ENCODE results near the gene AAMP. TPM values are rescaled to one million over a fixed set of nuclear protein-coding genes. Genes with fewer than 3 reads are reported as not detected.

AAMP gene
- total and polyA plus RNA-seq, 2 donors (not counting 3 experiments of a cell fraction or from before 2014, with no cell fraction given): 69.3 to 84.4 TPM

DNA sequence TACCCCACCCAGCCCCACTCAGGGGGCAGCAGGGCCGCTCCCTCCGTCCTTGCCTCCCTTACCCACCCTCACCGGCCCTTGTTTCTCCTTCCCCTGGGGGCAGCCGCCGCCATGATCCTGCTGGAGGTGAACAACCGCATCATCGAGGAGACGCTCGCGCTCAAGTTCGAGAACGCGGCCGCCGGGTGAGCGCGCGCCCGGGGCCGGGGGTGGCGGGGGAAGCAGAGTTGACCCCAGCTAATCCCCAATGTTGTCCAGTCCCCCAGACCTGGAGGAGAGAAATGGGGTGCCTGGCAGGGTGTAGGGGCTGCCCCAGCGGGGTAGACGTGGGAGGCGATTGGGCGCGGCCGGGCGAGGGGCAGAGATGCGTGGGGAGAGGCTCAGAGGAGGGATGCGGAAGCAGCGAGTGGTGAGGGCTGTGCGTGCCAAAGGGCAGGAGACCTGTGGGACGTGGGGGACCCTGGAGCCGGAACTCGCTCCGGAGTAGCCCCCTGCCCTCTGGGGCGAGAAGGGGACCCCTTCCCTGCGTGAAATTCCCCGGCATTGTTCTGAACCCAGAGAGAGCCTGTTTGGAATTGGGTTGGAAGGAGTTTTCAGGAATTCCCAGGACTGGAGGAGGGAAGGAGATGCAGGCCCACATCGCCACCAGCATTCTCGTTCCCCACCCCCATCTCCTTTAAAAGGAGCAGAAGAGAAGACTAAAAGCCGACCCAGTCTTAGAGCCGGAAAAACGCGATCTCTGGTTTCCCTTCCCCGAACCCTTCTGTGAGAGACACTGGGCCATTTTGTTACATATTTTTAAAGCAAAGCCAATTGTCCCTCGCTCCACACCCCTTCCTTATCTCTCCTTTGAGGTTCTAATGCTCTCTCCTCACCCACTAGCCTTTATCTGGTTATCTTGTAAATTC is 52.3 kb downstream of the AAMP start:
- CTCF ChIA-PET: interaction anchor here (0.7 to 1.1 kb wide), 2 partner anchors 12 to 50 kb away, joined by 3 to 4 read pairs; no protein-coding TSS in a partner anchor

More for the DNA sequence above, 52.3 kb downstream of the AAMP start:
- H3K9me1 ChIP-seq (replicated peaks; ENCODE audit: control insufficient read depth, extremely low read depth, insufficient read depth, low read length): no peaks in the 10 kb centered on the region
- POLR2A ChIA-PET: interaction anchor here (1.6 kb wide), 1 partner anchor 9 kb away, joined by 3 read pairs; no protein-coding TSS in a partner anchor
- H3K4me3 ChIP-seq (replicated peaks in 1 of 3; ENCODE audit: insufficient read depth in 1 of 3, low read depth in 1 of 3, low read length in 3 of 3): peak overlapping the region; percentile 81 to 96 (median 88)
- peaks cover 40% of the 10 kb centered on the region for H3K4me1 ChIP-seq (ENCODE audit: control insufficient read depth, extremely low read depth, insufficient read depth, low read length)
- peak overlapping the region; percentile 95 for H3K4me2 ChIP-seq (ENCODE audit: insufficient read depth, low read length)
- H3K27ac ChIP-seq (ENCODE audit: insufficient read depth, low read depth, low read length): peak overlapping the region; percentile 54
- H3K27me3 ChIP-seq (ENCODE audit: control insufficient read depth in 2 of 2, insufficient read depth in 2 of 2, low read length in 2 of 2): no peaks in the 10 kb centered on the region
- no TSS peak for BruUV-seq (replicated peaks)
- peak overlapping the region; percentile 78 for H3K9ac ChIP-seq (replicated peaks; ENCODE audit: extremely low read depth, insufficient read depth, low read length)
- H3K79me2 ChIP-seq (ENCODE audit: control insufficient read depth, insufficient read depth, low read length): peaks cover 55% of the 10 kb centered on the region
- no peak for FAIRE-seq
- TF ChIP-seq JUN (IDR thresholded peaks at IDR 0.05; ENCODE audit: borderline replicate concordance, insufficient read depth, insufficient read length, low read depth): no peak
- TF ChIP-seq, protein P1, sequence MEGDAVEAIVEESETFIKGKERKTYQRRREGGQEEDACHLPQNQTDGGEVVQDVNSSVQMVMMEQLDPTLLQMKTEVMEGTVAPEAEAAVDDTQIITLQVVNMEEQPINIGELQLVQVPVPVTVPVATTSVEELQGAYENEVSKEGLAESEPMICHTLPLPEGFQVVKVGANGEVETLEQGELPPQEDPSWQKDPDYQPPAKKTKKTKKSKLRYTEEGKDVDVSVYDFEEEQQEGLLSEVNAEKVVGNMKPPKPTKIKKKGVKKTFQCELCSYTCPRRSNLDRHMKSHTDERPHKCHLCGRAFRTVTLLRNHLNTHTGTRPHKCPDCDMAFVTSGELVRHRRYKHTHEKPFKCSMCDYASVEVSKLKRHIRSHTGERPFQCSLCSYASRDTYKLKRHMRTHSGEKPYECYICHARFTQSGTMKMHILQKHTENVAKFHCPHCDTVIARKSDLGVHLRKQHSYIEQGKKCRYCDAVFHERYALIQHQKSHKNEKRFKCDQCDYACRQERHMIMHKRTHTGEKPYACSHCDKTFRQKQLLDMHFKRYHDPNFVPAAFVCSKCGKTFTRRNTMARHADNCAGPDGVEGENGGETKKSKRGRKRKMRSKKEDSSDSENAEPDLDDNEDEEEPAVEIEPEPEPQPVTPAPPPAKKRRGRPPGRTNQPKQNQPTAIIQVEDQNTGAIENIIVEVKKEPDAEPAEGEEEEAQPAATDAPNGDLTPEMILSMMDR (IDR thresholded peaks at IDR 0.05; ENCODE audit: extremely low read depth in 1 of 2, insufficient read depth in 1 of 2, low read depth in 1 of 2, low read length in 2 of 2): no peak
- TF ChIP-seq MYC (IDR thresholded peaks at IDR 0.05; ENCODE audit: low read depth, low read length): no peak
- no peak for TF ChIP-seq POLR2AphosphoS5 (IDR thresholded peaks at IDR 0.05; ENCODE audit: insufficient read depth, low read depth, low read length)
- TF ChIP-seq FOS (IDR thresholded peaks at IDR 0.05; ENCODE audit: borderline replicate concordance, insufficient read depth, low read length): no peak
- TF ChIP-seq EZH2 (IDR thresholded peaks at IDR 0.05; ENCODE audit: borderline replicate concordance, low read depth, low read length, severe bottlenecking): no peak
- TF ChIP-seq, protein P2, sequence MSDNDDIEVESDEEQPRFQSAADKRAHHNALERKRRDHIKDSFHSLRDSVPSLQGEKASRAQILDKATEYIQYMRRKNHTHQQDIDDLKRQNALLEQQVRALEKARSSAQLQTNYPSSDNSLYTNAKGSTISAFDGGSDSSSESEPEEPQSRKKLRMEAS (IDR thresholded peaks at IDR 0.05; ENCODE audit: insufficient read depth, insufficient read length): no peak
- TF ChIP-seq POLR2A (IDR thresholded peaks at IDR 0.05; ENCODE audit: low read depth, low read length): no peak
- TF ChIP-seq GATA2 (IDR thresholded peaks at IDR 0.05; ENCODE audit: insufficient read depth, insufficient read length, low read depth, low read length): no peak
- H3K36me3 ChIP-seq (ENCODE audit: control insufficient read depth in 2 of 2, extremely low read depth in 1 of 2, insufficient read depth in 2 of 2, low read length in 2 of 2): peaks cover 0 to 8% of the 10 kb centered on the region in 2 experiments
- peak; percentile 45 for DNase-seq (ENCODE audit: low read depth, low spot score)
- H2AFZ ChIP-seq (ENCODE audit: low read depth, low read length): no peak overlapping the region
- intact Hi-C loops (cut with micrococcal nuclease) (loop anchor here (1.0 kb wide), 2 partner anchors 31 to 53 kb away; partner anchors contain the start of genes AAMP and PNKD), dilution Hi-C loops (cut with MboI; ENCODE audit: extremely low pct_ligation_motif_present, low sequenced_read_pairs) (no loop called here)
- H3K9me3 ChIP-seq (replicated peaks; ENCODE audit: control insufficient read depth, insufficient read depth, low read length): no peaks in the 10 kb centered on the region
- peaks cover 8% of the 10 kb centered on the region for H4K20me1 ChIP-seq (replicated peaks; ENCODE audit: control insufficient read depth, extremely low read depth, insufficient read depth, low read length)

Measured in endothelial cell of umbilical vein (primary cell).